ENCODE results near the gene ACTN1. TPM values are rescaled to one million over a fixed set of nuclear protein-coding genes. Genes with fewer than 3 reads are reported as not detected.

ACTN1 gene
- total RNA-seq, 1 donor from 2014 or later, result 77.1 TPM

DNA sequence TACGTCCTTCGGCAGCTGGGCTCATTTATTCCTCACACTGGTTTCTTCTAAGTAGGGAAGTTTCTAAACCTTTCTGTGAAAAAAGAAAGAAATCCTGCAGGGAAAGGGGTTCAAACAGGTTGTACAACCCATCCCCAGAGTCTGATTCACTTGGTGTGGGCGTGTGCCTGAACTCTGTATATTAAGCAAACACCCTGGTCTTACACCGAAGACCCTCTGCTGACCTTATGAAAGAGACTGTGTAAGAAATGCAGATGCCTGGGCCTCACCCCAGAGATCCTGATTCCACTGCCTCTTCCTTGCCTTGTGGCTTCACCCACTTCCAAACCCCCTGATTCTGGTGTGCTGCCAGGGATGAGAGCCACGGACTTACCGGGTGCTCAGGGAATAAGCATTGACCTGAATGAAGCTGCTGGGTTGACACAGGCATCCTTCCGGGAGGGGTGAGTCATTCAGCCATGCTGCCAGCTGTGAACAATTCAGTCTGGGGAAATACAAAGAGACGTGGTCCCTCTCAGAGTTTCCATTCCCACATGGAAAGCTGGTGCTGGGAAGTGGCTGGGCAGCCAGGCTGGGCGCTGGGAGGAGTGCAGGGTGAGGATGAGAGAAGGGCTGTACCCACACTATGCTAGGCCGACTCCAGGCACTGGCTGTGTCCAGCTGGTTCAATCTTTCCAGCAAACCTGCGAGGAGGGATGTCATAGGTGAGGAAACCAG lies 26.5 kb upstream of the ACTN1 start:
- no peaks in the 10 kb centered on the region for H3K27me3 Mint-ChIP-seq (ENCODE audit: low read depth)
- H3K4me1 Mint-ChIP-seq, result peaks cover 10% of the 10 kb centered on the region
- H3K4me3 Mint-ChIP-seq, result no peak overlapping the region
- H3K36me3 Mint-ChIP-seq (ENCODE audit: low read depth), result no peaks in the 10 kb centered on the region
- TF ChIP-seq, protein P1, sequence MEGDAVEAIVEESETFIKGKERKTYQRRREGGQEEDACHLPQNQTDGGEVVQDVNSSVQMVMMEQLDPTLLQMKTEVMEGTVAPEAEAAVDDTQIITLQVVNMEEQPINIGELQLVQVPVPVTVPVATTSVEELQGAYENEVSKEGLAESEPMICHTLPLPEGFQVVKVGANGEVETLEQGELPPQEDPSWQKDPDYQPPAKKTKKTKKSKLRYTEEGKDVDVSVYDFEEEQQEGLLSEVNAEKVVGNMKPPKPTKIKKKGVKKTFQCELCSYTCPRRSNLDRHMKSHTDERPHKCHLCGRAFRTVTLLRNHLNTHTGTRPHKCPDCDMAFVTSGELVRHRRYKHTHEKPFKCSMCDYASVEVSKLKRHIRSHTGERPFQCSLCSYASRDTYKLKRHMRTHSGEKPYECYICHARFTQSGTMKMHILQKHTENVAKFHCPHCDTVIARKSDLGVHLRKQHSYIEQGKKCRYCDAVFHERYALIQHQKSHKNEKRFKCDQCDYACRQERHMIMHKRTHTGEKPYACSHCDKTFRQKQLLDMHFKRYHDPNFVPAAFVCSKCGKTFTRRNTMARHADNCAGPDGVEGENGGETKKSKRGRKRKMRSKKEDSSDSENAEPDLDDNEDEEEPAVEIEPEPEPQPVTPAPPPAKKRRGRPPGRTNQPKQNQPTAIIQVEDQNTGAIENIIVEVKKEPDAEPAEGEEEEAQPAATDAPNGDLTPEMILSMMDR (conservative IDR thresholded peaks at IDR 0.05), result no peak
- peaks cover 6% of the 10 kb centered on the region for H3K9me3 Mint-ChIP-seq
- no peak for DNase-seq (ENCODE audit: low read depth, low spot score)
- peak overlapping the region; percentile 30 for H3K27ac Mint-ChIP-seq (ENCODE audit: unreplicated experiment)

DNA sequence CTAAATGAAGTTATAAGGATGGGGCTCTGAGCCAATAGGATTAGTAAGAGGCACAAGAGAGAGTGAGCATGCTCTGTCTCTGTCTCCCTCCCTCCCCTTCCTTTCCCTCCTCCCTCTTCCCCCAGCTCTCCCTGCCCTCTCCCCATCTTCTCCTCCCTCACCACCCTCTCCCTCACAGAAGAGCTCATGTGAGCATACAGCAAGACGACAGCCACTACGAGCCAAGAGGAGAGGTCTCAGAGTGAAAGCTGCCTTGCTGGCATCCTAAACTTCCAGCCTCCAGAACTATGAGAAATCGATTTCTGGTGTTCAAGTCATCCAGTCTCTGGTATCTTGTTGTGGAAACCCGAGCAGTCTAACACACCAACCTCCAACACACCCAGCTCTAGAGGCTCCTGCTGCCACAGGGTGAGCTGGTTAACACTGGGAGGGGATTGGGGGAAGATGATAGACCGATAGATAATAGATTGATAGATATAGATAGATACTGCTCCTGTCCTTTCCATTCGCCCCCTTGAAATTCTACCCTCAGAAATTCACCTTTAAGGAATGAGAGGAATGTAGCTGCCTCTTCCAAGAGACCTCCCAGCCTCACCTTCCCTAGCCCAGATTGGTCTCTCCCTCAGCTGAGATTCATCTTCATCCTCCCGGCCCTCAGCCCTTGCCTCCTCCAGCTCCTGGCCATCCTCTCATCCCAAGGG lies 25.8 kb upstream of the ACTN1 start:
- Mint-ChIP-seq H3K27ac (ENCODE audit: unreplicated experiment) (peak overlapping the region; percentile 30), H3K36me3 (ENCODE audit: low read depth) (no peaks in the 10 kb centered on the region)
- DNase-seq (ENCODE audit: low read depth, low spot score), result no peak

GRCh38 chr14:69003626-69004025 lies 24.5 kb upstream of the ACTN1 start:
- Mint-ChIP-seq H3K27me3 (ENCODE audit: low read depth) (no peaks in the 10 kb centered on the region), H3K36me3 (ENCODE audit: low read depth) (no peaks in the 10 kb centered on the region), H3K9me3 (peaks cover 6% of the 10 kb centered on the region), H3K4me3 (no peak overlapping the region), H3K4me1 (peaks cover 10% of the 10 kb centered on the region), H3K27ac (ENCODE audit: unreplicated experiment) (no peak overlapping the region)
- TF ChIP-seq, protein P1 (conservative IDR thresholded peaks at IDR 0.05), result no peak
- DNase-seq (ENCODE audit: low read depth, low spot score), result no peak

More for the DNA sequence above, 25.8 kb upstream of the ACTN1 start:
- H3K27me3 Mint-ChIP-seq (ENCODE audit: low read depth), result no peaks in the 10 kb centered on the region
- peaks cover 6% of the 10 kb centered on the region for H3K9me3 Mint-ChIP-seq
- H3K4me3 Mint-ChIP-seq, result no peak overlapping the region
- TF ChIP-seq, protein P1 (conservative IDR thresholded peaks at IDR 0.05), result no peak
- H3K4me1 Mint-ChIP-seq, result peaks cover 10% of the 10 kb centered on the region

DNA sequence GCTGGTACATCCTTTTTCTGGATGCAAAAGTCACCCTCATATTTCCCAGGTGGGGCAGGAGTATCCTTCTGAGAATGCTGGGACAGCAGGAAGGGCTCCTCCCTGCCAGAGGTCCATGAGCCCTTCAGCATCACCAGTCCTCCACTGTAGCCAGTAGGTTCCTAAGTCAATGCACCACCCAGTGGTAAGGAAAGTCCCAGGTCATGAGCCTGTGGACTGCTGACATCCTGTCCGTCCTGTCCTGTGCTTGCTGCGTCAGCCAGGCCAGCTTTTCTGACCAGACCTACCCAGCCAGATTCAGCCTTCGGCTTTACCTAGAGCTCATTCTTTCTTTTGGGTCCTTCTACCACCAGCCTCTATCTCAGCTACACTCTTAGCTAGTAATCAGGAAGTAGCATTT lies 23.0 kb upstream of the ACTN1 start:
- Mint-ChIP-seq H3K27ac (ENCODE audit: unreplicated experiment) (no peak overlapping the region), H3K27me3 (ENCODE audit: low read depth) (no peaks in the 10 kb centered on the region), H3K36me3 (ENCODE audit: low read depth) (no peaks in the 10 kb centered on the region), H3K9me3 (peaks cover 6% of the 10 kb centered on the region), H3K4me1 (peaks cover 10% of the 10 kb centered on the region), H3K4me3 (no peak overlapping the region)
- TF ChIP-seq, protein P1 (conservative IDR thresholded peaks at IDR 0.05), result peak; percentile 20
- no peak for DNase-seq (ENCODE audit: low read depth, low spot score)

GRCh38 chr14:69001375-69001774 lies 22.3 kb upstream of the ACTN1 start:
- H3K27me3 Mint-ChIP-seq (ENCODE audit: low read depth), result no peaks in the 10 kb centered on the region
- no peak for DNase-seq (ENCODE audit: low read depth, low spot score)
- H3K4me1 Mint-ChIP-seq, result peaks cover 10% of the 10 kb centered on the region
- no peaks in the 10 kb centered on the region for H3K36me3 Mint-ChIP-seq (ENCODE audit: low read depth)
- peaks cover 6% of the 10 kb centered on the region for H3K9me3 Mint-ChIP-seq
- TF ChIP-seq, protein P1 (conservative IDR thresholded peaks at IDR 0.05), result no peak
- no peak overlapping the region for H3K4me3 Mint-ChIP-seq
- no peak overlapping the region for H3K27ac Mint-ChIP-seq (ENCODE audit: unreplicated experiment)
